C4-2B (cell line): ENCODE measurements around the gene CYP27C1.

Experiments
- ZFX ChIP-seq: fragments of 450-650 bp; IDR thresholded peaks from 2 replicates; pipeline ENCODE4 v1.6.1; 2017
- TF ChIP-seq, protein P1 (sequence below): fragments of 450-650 bp; conservative IDR thresholded peaks from 2 replicates; pipeline ENCODE4 v1.5.1; 2017; ENCODE audit warnings: mild to moderate bottlenecking

DNA sequence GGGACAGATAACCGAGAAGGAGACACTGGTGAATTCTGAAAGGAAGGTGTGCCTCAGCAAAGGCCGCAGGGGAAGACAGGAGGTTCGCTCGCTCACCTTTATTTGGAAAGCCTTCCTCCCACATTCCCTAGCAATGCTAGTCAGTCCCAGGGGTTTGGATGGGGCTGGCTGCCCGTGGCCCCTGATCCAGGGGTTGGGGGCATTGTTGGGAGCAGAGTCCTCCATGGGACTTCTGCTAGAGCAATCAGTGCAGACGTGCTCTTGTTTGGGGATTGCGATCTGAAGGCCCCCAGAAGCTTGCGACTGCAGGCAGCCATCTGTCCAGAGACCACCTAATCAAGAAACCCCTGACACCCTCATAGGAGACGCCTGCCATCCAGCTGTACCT lies 6.0 kb upstream of the CYP27C1 start:
- TF ChIP-seq, protein P1, sequence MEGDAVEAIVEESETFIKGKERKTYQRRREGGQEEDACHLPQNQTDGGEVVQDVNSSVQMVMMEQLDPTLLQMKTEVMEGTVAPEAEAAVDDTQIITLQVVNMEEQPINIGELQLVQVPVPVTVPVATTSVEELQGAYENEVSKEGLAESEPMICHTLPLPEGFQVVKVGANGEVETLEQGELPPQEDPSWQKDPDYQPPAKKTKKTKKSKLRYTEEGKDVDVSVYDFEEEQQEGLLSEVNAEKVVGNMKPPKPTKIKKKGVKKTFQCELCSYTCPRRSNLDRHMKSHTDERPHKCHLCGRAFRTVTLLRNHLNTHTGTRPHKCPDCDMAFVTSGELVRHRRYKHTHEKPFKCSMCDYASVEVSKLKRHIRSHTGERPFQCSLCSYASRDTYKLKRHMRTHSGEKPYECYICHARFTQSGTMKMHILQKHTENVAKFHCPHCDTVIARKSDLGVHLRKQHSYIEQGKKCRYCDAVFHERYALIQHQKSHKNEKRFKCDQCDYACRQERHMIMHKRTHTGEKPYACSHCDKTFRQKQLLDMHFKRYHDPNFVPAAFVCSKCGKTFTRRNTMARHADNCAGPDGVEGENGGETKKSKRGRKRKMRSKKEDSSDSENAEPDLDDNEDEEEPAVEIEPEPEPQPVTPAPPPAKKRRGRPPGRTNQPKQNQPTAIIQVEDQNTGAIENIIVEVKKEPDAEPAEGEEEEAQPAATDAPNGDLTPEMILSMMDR: no peak
- TF ChIP-seq ZFX: no peak
